Activated CD4-positive, alpha-beta T cell treated with anti-CD3 and anti-CD28 coated beads, Interleukin-2, amount 50 U/mL, for 1 hour (primary cell): ENCODE results near the gene ERN1.
A peak's percentile ranks its signal among the peaks of the same experiment; 100 is the strongest.

Source experiments
- DNase-seq: peaks from one replicate; pipeline ENCODE4 v3.0.0-alpha.2; 2020

ERN1 gene

DNA sequence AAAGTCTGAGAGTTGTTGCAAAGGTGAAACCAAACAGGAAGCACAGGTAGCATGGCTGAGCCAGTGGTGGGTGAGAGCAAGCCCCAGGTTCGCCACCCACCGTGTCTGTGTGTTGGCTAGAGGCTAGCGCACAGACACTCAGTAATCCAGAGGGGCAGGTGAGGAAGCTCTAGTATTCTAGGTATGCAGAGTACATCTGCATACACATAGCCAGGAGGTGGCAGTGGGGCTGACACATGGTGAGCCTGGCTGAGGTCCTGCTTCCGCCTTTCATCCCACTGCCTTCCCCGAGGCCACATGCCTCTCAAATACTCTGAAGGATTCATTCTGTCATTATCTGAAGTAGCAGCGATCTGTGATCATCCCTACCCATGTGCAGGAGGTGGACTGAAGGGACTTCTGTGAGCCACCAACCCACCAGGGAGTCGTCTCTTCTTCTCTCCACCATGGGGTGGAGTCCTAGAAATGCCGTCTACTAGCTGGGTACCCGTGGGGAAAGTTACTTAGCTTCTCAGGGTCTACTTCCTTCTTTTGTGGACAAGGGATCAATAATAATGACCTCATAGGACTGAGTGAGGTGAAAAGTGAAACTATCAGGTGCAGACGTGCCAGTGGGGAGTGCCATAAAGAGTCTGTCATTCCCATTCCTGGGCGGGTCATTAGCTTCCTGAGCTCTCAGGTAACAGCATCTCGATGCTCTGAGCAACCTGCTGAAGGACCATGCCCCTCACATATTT, 73.5 kb downstream of the ERN1 start:
- DNase-seq: no peak

GRCh38 chr17:64055183-64056142, 74.5 kb downstream of the ERN1 start:
- no peak for DNase-seq

GRCh38 chr17:64054304-64054703, 75.6 kb downstream of the ERN1 start:
- DNase-seq: no peak

- no peak for DNase-seq
Measured at GRCh38 chr17:64053101-64053500, 76.8 kb downstream of the ERN1 start.

- DNase-seq: no peak
Measured at GRCh38 chr17:64051153-64051552, 78.8 kb downstream of the ERN1 start.

DNA sequence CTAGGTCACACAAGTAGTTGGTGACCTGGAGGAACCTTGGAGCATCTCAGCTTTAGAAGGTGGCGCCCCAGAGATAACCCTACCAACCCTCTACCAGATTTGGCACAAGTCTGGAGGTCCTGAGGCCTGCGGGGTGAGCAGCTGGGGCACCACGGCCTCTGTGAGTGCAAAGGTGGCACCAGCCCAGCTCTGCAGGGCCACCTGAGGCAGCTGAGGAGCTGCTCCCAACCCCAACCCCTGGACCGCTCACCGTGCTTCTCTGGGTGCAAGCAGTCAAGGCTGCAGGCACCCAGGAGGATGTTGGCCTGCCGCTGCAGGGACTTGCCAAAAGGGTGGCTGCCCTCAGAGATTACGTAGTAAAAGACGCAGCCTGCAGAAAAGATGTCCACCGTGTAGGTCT, 81.1 kb downstream of the ERN1 start:
- no peak for DNase-seq

GRCh38 chr17:64045176-64045575, 84.8 kb downstream of the ERN1 start:
- DNase-seq: no peak

- DNase-seq: no peak
Measured at GRCh38 chr17:64042700-64043485, 87.1 kb downstream of the ERN1 start.

DNA sequence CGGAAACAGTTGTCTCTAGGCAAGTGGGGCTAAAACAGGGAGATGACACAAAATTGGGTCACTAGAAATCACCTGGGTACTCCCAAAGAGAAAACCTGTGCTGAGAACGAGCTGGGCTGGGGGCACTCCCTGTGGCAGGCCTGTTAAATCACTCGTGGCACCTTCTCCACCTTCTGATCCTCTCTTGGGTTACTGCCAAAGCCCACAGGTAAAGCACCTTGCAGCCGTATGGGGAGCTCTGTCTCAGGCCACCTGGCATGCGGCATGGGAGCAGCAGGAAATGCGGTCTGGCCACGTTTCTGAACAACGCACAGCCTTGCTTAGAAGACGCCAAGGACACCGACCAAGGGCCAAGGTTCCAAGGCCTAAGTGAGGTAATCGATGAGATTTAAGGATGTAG, 88.0 kb downstream of the ERN1 start:
- DNase-seq: no peak

GRCh38 chr17:64040206-64040605, 89.7 kb downstream of the ERN1 start:
- DNase-seq: no peak

DNA sequence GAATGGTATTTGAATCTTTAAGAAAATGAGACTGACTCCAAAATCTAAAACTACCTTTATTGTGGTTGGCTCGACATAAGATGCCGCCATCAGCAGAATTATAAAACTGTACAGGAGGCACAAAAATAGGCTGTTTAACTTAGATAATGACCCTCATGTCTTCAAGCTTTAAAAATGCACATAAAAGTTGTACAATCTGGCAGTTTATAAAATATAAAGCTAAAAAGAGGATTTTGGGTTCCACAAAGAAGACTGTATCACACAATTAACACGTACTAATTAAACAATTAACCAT, 90.9 kb downstream of the ERN1 start:
- DNase-seq: no peak

DNA sequence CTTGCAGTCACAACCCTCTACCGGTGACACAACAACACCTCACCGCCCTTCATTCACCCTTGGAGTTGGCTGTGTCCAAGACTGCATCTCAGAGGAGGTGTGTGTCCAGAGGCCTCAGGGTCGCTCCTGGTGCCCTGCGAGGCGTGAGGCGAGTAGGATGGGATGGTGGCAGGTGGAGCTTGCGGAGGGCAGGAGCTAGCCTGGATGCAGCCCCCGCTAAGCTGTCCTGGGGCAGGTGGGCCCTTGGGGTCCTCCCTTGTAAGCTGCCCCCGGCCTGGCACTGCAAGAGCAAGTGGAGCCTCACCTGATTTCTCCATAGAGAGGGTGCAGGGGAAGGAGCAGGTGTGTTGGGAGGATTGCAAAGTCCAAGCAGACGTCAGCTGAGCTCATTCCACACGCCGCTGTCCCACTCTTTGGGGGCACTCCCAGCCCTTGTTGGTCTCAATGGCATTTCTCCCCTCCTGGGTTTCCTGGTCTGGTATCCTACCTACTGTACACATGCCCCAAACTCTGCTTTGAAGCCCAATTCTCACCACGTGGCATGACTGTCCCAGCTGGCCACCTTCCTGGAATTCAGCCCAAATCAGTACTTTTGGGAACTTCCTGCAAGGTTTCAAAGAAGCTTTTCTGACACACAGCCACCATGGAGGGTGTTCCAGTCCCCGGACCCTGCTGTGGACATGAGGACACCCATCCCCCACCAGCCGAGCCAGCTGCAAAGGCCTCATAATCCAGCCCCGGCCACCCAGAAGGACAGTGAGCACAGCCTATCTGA, 91.4 kb downstream of the ERN1 start:
- DNase-seq: no peak

DNA sequence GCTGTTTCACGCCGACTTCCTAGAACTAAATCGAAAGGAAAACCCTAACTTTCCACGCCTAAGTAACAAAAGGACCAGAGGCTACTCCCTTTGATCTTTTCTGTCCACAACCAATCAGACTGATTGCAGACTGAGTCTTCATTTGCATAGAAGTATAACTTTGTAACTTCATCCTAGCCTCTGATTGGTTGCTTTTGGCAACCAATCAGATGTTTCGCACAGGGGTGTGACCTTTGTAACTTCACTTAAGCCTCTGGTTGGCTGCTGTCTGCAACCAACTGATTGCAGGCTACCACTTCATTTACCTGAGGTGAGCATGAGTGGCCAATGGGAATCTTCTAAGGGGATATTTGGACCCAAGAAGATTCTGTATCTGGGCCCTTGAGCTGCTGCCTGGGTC, 92.1 kb downstream of the ERN1 start:
- no peak for DNase-seq

GRCh38 chr17:64037180-64037579, 92.8 kb downstream of the ERN1 start:
- no peak for DNase-seq

DNA sequence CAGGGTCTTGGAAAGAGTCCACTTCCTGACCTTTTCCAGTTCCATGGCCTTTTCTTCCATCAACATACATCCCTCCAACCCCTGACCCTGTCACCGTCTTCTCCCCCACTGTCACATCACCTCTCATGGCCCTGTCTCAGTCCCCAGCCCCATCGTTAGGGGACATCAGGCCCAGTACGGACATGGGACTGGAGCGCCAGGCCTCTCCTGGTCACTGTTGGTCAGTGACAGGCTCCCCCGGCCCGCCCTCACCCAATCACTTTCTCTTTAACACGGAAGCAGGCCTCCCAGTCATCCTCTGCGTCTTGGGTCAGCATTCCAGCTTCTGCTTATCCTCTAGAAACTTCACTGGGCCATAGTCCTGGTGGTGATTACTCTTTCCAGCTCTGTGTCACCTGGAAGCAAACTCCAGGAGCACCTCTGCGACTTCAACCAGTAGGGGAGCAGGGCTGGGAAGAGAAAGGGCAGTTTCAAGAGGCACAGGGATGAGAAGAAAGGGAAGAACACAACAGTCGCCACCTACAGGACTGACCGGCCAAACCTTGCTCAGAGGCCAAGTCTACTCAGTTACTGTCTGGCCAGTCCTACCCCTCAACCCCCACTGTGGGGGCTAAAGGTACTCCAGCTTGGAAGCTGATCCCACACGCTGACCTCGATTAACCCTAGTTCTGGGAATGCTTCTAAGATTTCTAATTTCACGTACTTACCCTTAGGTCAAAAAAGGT, 93.6 kb downstream of the ERN1 start:
- no peak for DNase-seq

DNA sequence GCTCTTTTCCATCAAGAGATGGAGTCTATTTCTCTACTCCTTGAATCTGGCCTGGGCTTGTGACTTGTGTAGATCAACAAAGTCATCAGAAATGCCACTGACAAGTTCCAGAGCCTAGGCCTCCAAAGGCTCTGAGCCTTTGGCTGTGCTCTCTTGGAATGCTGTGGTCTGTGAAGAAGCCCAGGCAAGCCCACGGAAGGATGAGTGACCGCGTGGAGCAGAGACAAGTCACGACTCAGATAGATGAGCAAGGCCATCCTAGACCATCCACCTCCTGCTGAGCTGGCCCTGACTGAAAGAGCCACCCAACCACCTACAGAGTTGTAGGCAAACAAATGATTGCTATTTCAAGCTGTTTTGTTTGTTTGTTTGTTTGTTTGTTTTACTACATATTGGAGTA, 97.9 kb downstream of the ERN1 start:
- no peak for DNase-seq

GRCh38 chr17:64028874-64029464, 101.0 kb downstream of the ERN1 start:
- peak; percentile 73 for DNase-seq

GRCh38 chr17:64025732-64026294, 104.1 kb downstream of the ERN1 start:
- DNase-seq: peak; percentile 94

DNA sequence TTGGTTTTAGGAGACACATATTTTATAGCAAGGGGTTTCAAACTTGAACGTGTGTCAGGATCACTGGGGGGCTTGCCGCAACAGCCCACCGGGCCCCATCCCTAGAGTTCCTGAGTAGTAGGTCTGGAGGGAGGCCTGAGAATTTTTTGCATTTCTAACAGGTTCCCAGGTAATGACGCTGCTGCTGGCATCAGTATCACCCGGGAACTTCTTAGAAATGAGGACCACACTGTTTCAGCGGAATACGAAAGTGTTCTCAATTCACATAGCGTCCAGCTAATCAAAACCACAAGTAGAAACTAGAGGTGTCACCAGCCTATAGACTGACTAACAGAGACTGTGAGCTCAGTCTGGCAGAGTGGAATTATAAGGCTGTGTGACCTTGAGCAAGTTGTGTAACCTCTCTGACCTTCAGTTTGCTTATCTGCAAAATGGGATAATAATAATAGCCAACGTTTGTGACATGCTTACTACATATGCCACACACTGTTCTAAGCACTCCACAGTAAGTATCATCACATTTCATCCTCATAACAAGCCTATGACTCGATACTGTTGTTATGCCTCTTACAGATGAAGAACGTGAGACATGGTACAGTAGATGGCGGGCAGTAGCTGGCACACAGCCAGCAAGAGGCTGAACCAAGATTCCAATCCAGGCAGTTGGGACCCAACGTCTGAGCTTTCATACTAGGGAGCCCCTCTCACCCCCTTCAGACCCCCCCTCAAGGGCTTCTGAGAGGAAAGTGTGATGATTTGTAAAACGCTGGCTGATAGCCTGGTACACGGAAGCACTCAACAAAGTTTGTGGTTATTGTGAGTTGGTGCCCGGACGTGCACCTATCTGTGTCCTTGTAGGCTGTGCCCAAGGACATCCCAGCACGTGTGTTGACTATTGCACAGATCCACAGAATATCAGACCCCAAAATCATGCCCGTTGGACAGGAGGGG, 104.9 kb downstream of the ERN1 start:
- DNase-seq: peak; percentile 44

DNA sequence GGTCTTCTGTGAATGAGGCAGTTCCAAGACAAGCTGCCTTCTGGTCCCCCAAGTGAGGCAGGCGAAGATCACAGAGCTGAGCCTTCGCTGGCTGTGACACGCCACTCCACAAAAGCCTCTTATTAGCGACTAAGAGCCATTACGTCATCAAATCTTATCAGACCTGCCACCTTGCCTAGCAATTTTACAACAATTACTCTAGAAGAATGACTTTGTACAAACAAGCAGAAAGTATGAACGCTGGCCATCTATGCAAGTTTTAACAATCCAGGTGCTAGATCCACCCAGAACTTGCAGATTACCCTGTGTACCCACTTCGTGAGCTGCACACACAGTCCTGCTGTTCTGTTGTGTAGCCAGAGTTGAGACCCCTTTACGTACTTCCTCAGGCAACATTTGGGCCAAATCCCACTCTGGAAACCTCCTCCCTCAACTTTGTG, 105.7 kb downstream of the ERN1 start:
- DNase-seq: no peak
